Tibial nerve (tissue), 4 donors: ENCODE data around the gene RAB26.
"Not testable (repeated sequence)": the region's sequence is repeated elsewhere in the genome, so short reads cannot be mapped to it uniquely, and the experiment has no call there.

Source experiments
- CTCF ChIP-seq, 5 experiments: fragments of 200-600 bp in 3 of 5; fragments of 450-650 bp in 2 of 5; sonication (generic) in 3 of 5; IDR thresholded peaks; one replicate each; pipeline ENCODE4 v1.5.1; 2016 to 2019; ENCODE audit warnings: antibody characterized with exemption in 5 of 5, mild to moderate bottlenecking in 3 of 5, moderate library complexity in 2 of 5
- EP300 ChIP-seq, 2 donors: sonication (generic); formaldehyde crosslinking; IDR thresholded peaks; one replicate each; pipeline ENCODE4 v1.6.1; 2017; ENCODE audit warnings: antibody characterized with exemption in 2 of 2, mild to moderate bottlenecking in 1 of 2
- POLR2A ChIP-seq, 2 donors: fragments of 450-650 bp; IDR thresholded peaks; one replicate each; pipeline ENCODE4 v1.6.1; 2017; ENCODE audit warnings: antibody characterized with exemption in 2 of 2, mild to moderate bottlenecking in 2 of 2, moderate library complexity in 2 of 2

GRCh38 chr16:2124377-2124693, 24.1 kb upstream of the RAB26 start:
- TF ChIP-seq CTCF, POLR2A, EP300 (IDR thresholded peaks at IDR 0.05): not testable (repeated sequence)
